GM12891 (cell line): ENCODE measurements around the gene SPTBN1.

Source experiments
- DNase-seq: peaks from one replicate; pipeline ENCODE4 v3.0.0; 2011; ENCODE audit warnings: low spot score; ENCODE audit not compliant: insufficient read length
- FAIRE-seq: peaks from 2 replicates; lab custom pipeline; 2011; peaks lifted over from hg19 to GRCh38; lab: Jason Lieb, UNC
- PAX5 ChIP-seq: IDR thresholded peaks from 2 replicates; pipeline ENCODE4 v1.6.1; 2011; ENCODE audit warnings: low read length, moderate library complexity, mild to moderate bottlenecking; ENCODE audit not compliant: insufficient read depth, severe bottlenecking
- POLR2A ChIP-seq: IDR thresholded peaks from 2 replicates; pipeline ENCODE4 v1.6.1; 2011; ENCODE audit warnings: low read depth, low read length, control low read depth
- POLR2AphosphoS5 ChIP-seq: IDR thresholded peaks from 2 replicates; pipeline ENCODE4 v1.6.1; 2011; ENCODE audit warnings: low read depth, low read length, control low read depth
- POU2F2 ChIP-seq: IDR thresholded peaks from 2 replicates; pipeline ENCODE4 v1.6.1; 2011; ENCODE audit warnings: low read depth, mild to moderate bottlenecking, control low read depth, low read length, moderate library complexity
- SPI1 ChIP-seq: IDR thresholded peaks from 2 replicates; pipeline ENCODE4 v1.6.1; 2011; ENCODE audit warnings: low read depth, low read length, control low read depth
- TAF1 ChIP-seq: IDR thresholded peaks from 2 replicates; pipeline ENCODE4 v1.6.1; 2011; ENCODE audit warnings: low read depth, low read length, control low read depth

The SPTBN1 gene

DNA sequence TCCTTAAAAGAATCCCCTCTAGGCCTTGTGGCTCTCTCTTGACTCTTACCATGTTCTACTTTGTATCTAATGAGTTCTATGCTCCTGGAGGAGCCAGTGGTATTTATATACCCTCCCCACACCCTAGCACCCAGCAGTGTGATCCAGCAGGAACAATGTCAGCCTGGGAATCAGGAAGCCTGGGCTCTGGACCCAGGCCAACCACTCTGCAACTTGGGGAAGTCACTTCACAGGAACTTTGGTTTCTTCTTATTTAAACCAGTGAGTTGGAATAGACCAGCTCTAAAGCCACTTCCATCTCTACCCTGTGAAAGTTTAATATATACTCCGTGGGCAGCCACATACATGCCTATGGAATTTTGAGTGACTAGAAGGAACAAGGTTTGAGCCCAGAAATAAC lies 11.6 kb upstream of the SPTBN1 start:
- FAIRE-seq = no peak
- DNase-seq = no peak
- TF ChIP-seq POLR2AphosphoS5 (no peak), SPI1 (no peak), POLR2A (no peak), POU2F2 (no peak), TAF1 (no peak), PAX5 (no peak)

DNA sequence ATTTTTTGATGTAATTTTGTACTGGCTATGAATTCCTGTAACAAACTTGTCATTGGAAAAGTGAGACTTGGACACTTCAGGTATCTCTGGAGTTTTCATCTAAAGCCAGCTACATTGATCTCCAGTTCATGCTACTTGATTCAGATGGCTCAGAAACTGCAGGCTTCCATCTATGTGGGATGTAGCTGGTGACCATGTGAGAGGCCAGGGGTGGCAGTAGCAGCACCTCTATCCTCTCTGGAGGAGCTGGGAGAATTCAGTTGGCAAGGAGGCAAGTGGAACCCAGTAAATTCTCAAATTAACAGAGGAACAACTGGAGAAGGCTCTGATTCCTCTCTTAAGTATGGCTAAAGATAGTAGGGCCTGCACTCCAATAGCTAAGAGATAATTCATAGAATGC lies 10.0 kb upstream of the SPTBN1 start:
- TF ChIP-seq SPI1 (no peak), POU2F2 (no peak), PAX5 (no peak), POLR2AphosphoS5 (no peak), POLR2A (no peak), TAF1 (no peak)
- DNase-seq (no peak), FAIRE-seq (no peak)

DNA sequence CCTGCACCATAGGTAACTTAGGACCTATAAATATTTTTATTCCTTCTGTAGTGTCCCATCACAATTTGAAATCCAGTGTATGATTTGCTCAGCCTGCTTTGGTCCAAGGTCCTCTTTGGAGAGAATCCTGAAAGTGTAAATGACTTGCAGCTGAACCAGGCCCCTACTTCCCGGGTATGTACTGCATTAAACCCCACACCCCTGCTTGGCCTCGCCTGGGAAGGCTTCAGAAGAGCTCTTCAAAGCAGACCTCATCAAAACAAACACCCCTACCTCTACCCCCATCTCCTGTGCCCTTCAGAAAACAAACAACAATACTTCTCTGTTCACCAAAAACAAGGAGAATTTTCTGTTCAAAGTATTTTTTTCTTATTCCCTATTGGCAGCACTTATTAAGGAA lies 9.5 kb upstream of the SPTBN1 start:
- TF ChIP-seq SPI1 = no peak
- no peak for TF ChIP-seq TAF1
- TF ChIP-seq POLR2AphosphoS5 = no peak
- TF ChIP-seq POU2F2 = no peak
- TF ChIP-seq POLR2A = no peak
- no peak for TF ChIP-seq PAX5
- FAIRE-seq = no peak
- DNase-seq = no peak

DNA sequence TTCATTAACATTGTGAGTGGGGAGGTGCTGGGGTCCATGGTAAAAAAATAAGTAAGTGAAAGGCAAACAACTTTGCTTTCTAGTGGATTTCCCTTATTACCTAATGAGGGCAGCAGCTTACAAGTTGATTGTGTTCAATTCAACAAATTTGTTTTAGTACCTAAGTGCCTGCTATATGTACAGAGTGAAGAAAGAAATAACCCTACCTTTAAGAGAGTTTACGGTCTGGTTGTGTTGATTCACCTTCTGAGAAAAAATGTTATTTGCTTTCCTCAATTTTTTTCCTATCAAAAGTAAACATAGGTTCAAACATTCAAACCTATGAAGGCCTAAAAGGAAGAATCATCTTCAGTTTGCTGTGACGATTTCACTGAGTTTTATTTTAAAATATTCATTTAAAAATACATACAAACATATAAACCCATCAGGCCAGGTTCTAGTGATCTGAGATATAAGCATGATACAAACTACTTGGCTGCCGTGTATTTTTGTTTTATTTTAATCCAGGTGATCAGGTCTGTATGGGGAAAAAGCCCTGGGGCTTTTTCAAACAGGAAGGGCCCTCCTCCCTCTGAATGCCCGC lies 1.5 kb upstream of the SPTBN1 start:
- TF ChIP-seq TAF1 = no peak
- TF ChIP-seq POLR2AphosphoS5 = no peak
- TF ChIP-seq POU2F2 = no peak
- no peak for TF ChIP-seq PAX5
- TF ChIP-seq POLR2A = no peak
- TF ChIP-seq SPI1 = no peak
- DNase-seq (no peak), FAIRE-seq (no peak)

DNA sequence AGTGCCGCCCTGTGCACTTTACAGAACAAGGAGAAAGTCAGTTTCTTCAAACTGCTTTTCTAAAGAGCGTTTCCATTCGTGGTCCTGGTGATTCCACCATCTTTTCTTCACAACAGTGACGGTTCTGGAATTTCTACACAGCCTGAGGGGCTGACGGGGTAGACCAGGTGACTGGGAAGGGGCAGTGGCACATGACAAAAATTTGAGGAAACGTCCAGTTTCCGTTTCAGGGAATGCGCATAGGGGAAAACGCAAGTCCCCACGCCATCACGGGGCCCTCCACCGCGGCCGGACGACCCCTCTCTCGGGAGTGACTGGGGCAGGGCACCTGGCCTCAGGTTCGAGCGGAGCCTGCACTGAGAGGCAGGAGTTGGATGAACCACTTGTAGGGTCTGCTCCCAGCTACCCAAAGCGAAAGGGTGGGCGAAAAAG lies 980 bp upstream of the SPTBN1 start:
- DNase-seq (no peak), FAIRE-seq (no peak)
- TF ChIP-seq POLR2AphosphoS5 (no peak), SPI1 (no peak), POU2F2 (no peak), TAF1 (no peak), POLR2A (no peak), PAX5 (no peak)

DNA sequence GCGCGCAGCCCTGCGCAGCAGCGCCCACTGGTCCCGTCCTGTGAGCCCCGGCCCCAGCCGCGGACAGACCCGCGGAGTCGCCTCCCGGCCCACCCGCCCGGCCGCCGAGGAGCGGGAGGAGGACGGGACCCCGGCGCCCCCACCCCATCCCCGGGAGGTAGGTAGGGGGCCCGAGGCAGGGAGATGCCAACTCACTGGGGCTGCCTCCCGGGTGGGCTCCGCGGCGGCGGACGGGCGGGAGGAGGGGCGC lies 160 bp downstream of the SPTBN1 start:
- FAIRE-seq (peak; percentile 9), DNase-seq (no peak)
- TF ChIP-seq POLR2A (no peak), PAX5 (no peak), TAF1 (no peak), POLR2AphosphoS5 (no peak), POU2F2 (no peak), SPI1 (no peak)

DNA sequence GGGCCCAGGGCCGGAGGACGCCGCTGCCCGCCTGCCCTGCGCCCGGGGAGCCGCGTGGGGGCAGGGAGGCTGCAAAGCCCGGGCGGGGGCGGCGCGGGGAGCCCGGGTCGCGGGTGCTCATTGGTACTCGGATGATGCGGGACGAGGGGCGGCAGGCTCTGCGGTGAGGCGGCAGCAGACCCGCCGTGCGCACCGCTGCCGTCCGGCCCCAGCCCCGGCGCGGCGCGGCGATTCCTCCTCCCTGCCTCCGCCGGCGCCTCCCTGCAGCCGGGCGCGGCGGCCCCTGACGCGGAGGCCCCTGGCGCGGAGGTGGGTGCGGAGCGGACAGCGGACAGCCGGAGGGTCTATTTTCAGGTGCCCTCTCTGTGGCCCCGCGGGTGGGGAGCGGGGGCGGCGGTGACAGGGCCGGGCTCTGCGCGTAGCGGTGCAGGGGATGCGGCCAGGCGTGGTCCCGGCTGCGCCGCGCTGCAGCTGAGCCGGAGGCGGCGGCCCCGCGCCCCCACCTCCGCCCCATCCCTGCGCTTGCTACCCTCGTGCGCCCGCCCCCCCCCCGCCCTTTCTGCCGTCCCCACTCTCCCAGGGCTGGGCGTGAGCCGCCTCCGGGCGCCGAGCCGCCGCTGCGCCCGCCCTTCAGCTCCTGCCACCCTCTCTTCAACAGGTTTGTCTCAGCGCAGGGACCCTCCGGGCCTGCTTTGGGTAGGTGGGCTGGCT lies 640 bp downstream of the SPTBN1 start:
- FAIRE-seq (no peak), DNase-seq (peak; percentile 42)
- TF ChIP-seq TAF1 = no peak

DNA sequence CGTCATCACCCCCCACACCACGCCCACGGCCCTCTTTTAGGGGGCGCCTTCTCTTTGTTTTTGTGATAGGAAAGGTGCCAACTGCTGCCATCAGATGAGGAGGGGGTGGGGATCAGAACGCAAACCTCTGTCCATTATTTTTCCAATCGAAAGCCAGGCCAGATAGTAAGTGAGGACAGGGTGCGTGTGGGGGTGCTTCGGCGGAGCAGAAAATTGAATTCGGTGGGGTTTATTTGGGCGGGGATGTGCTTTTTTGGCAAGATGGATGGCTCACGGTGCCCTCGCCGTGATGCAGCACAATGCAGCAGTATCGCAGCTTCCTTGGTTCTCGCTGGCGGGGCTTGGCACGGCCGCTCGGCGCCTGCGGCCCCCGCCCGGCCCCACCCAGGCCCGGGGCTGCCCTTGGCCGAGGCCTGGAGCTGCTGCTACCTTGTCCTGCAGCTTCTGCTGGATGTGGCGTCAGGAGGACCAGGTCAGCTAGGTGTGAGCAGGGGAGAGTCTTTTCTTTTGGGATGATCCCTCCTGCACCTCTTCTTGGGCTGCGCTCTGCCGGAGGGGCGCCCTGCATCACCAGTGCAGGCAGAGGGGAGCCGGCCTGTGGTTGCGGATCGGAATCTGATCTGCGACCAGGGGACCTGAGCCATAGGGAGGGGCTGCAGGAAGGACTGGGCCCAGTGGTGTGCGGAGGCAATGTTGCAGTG lies 1.3 kb downstream of the SPTBN1 start:
- TF ChIP-seq TAF1 = no peak
- no peak for TF ChIP-seq PAX5
- no peak for TF ChIP-seq SPI1
- TF ChIP-seq POLR2A = no peak
- TF ChIP-seq POU2F2 = no peak
- no peak for TF ChIP-seq POLR2AphosphoS5
- peak; percentile 68 for FAIRE-seq
- DNase-seq = no peak

DNA sequence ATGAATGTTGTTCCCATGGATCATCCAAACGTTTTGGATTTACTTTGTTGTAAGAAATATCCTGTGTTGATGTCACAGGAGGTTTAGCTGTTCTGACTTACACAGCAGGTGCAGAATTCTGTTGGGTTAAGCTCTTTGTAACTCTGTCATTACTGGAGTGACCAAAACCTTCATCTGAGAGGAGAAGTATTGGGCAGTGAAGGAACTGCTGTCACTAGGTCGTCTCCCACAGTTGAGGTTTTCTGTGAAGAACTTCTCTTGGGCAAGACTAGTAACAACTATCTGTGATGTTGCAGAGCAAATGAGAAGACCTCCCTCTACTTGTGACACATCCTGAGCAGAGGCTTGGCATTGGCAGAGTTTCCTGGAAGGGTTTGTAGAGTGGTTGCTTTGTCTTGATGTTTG lies 2.9 kb downstream of the SPTBN1 start:
- FAIRE-seq = peak; percentile 58

More for the DNA sequence above, 2.9 kb downstream of the SPTBN1 start:
- no peak for TF ChIP-seq TAF1
- no peak for TF ChIP-seq PAX5
- no peak for TF ChIP-seq POLR2A
- TF ChIP-seq SPI1 = no peak
- no peak for TF ChIP-seq POU2F2
- no peak for TF ChIP-seq POLR2AphosphoS5
- no peak for DNase-seq
